Esophagus squamous epithelium (tissue), 4 donors: ENCODE measurements around the gene MAP1LC3B.

ENCODE experiments used
- CTCF ChIP-seq, 6 experiments: fragments of 450-650 bp in 4 of 6; fragments of 200-600 bp in 2 of 6; sonication (generic) in 2 of 6; IDR thresholded peaks; one replicate each; pipeline ENCODE4 v1.5.1; 2016 to 2019; ENCODE audit warnings: antibody characterized with exemption in 6 of 6, mild to moderate bottlenecking in 4 of 6, moderate library complexity in 4 of 6
- POLR2A ChIP-seq, 4 donors: fragments of 450-650 bp; IDR thresholded peaks; one replicate each; pipeline ENCODE4 v1.6.1; 2017; ENCODE audit warnings: antibody characterized with exemption in 4 of 4, mild to moderate bottlenecking in 4 of 4, moderate library complexity in 3 of 4

- TF ChIP-seq CTCF (IDR thresholded peaks at IDR 0.05) (no peak), POLR2A (IDR thresholded peaks at IDR 0.05) (no peak)
Measured at GRCh38 chr16:87423429-87423828, 31.3 kb downstream of the MAP1LC3B start.
